PC-9 (cell line): ENCODE data around the gene CDK8. TPM values are rescaled to one million over a fixed set of nuclear protein-coding genes. Genes with fewer than 3 reads are reported as not detected.

Source experiments
- BruUV-seq: library from RNA; stranded (reverse); fragments of 400-500 nt; replicated peaks from 2 replicates; lab custom pipeline; 2021; lab: Mats Ljungman, UMichigan
- CTCF ChIA-PET: fragments of 300-600 bp; sonication (Branson Sonifier 250); formaldehyde crosslinking; loops from one replicate; lab custom pipeline; 2022; ENCODE audit warnings: antibody characterized with exemption; lab: Charles Lee
- POLR2A ChIA-PET: fragments of 300-600 bp; sonication (Branson Sonifier 250); formaldehyde crosslinking; loops from one replicate; lab custom pipeline; 2022; ENCODE audit warnings: antibody characterized with exemption; ENCODE audit not compliant: unreplicated experiment; lab: Charles Lee
- DNase-seq, 2 experiments: peaks; one replicate each; pipeline versions ENCODE4 v3.0.0 to v3.0.0-alpha.2; 2015 to 2022; ENCODE audit warnings: mixed read lengths in 1 of 2
- H2AFZ ChIP-seq: fragments of 200-600 bp; sonication (generic); 2 replicates; pipeline ENCODE4 v1.8.1; 2017; ENCODE audit warnings: antibody characterized with exemption
- H3F3A ChIP-seq: fragments of 200-600 bp; sonication (generic); 2 replicates; pipeline ENCODE4 v1.8.1; 2017; ENCODE audit warnings: antibody characterized with exemption, mild to moderate bottlenecking, low read depth; ENCODE audit not compliant: insufficient read depth
- H3K27ac ChIP-seq: fragments of 200-600 bp; sonication (generic); 2 replicates; pipeline ENCODE4 v1.6.1; 2016; ENCODE audit warnings: mixed run types
- H3K27me3 ChIP-seq: fragments of 200-600 bp; sonication (generic); 2 replicates; pipeline ENCODE4 v1.6.1; 2016; ENCODE audit warnings: low read depth, mixed run types; ENCODE audit not compliant: insufficient read depth
- H3K36me3 ChIP-seq: fragments of 200-600 bp; sonication (generic); 2 replicates; pipeline ENCODE4 v1.6.1; 2016; ENCODE audit warnings: low read depth, mixed run types
- H3K4me1 ChIP-seq: fragments of 200-600 bp; sonication (generic); replicated peaks from 2 replicates; pipeline ENCODE4 v1.6.1; 2016; ENCODE audit warnings: mixed run types; ENCODE audit not compliant: insufficient read depth
- H3K4me2 ChIP-seq: fragments of 200-600 bp; sonication (generic); 2 replicates; pipeline ENCODE4 v1.6.1; 2017; ENCODE audit warnings: mixed run types
- H3K4me3 ChIP-seq: fragments of 200-600 bp; sonication (generic); 2 replicates; pipeline ENCODE4 v1.6.1; 2016; ENCODE audit warnings: mixed run types
- H3K79me2 ChIP-seq: fragments of 200-600 bp; sonication (generic); 2 replicates; pipeline ENCODE4 v1.6.1; 2017; ENCODE audit warnings: low read depth, mixed run types
- H3K9me2 ChIP-seq: fragments of 200-600 bp; sonication (generic); 2 replicates; pipeline ENCODE4 v1.8.1; 2017; ENCODE audit warnings: mild to moderate bottlenecking; ENCODE audit not compliant: insufficient read depth
- H3K9me3 ChIP-seq: fragments of 200-600 bp; sonication (generic); 2 replicates; pipeline ENCODE4 v1.8.1; 2016; ENCODE audit warnings: low read depth; ENCODE audit not compliant: insufficient read depth
- H4K20me1 ChIP-seq: fragments of 200-600 bp; sonication (generic); 2 replicates; pipeline ENCODE4 v1.8.1; 2017; ENCODE audit not compliant: insufficient read depth
- EZH2 ChIP-seq: fragments of 200-600 bp; sonication (generic); IDR thresholded peaks from 2 replicates; pipeline ENCODE4 v1.8.0; 2017; ENCODE audit warnings: antibody characterized with exemption, low read depth
- intact Hi-C: fragments of 100-400 bp; cut with micrococcal nuclease; formaldehyde crosslinking; loops from one replicate; pipeline ENCODE4 v1.10.0; 2022; ENCODE audit not compliant: unreplicated experiment
- total RNA-seq: library from RNA; stranded (reverse); gene quantifications from 2 replicates; pipeline ENCODE4 v1.2.3, GENCODE V29; 2021
- TF ChIP-seq, protein P1 (sequence below): fragments of 200-600 bp; sonication (generic); conservative IDR thresholded peaks from 2 replicates; pipeline ENCODE4 v1.6.1; 2017; ENCODE audit warnings: mixed run types, antibody characterized with exemption, mild to moderate bottlenecking, moderate library complexity

CDK8 gene
- total RNA-seq, 1 experiment from 2014 or later: 14.8 TPM

DNA sequence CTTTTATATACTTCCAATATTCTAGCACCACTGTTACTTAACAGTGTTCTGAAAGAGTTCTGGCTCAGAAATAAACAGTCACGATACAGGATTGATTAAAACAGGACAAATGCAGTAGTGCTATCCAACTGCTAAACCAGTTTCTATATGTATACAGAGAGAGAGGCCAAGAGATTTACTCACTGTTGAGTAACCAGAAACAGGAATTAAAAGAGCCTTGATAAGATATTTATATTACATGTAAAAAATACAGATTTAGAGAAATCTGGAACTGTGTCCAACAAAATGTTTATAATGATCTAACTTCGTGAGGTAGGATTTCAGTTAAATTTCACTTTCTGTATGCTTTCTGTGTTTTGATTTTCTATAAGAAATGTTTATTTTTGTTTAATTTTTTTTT lies 116.6 kb downstream of the CDK8 start:
- no peak for DNase-seq
- no peak overlapping the region for H3K4me2 ChIP-seq
- no peaks in the 10 kb centered on the region for H3K9me2 ChIP-seq
- no peaks in the 10 kb centered on the region; the same call in 1 of the 2 replicates for H3F3A ChIP-seq
- no peaks in the 10 kb centered on the region for H3K27me3 ChIP-seq
- ChIA-PET CTCF (interaction anchor here (0.6 kb wide), 1 partner anchor 15 kb away, joined by 3 read pairs; no protein-coding TSS in a partner anchor), POLR2A (no interaction called here)
- no peak overlapping the region for H2AFZ ChIP-seq
- no peaks in the 10 kb centered on the region for H3K4me1 ChIP-seq
- H3K79me2 ChIP-seq: no peaks in the 10 kb centered on the region
- BruUV-seq: no TSS peak
- H3K4me3 ChIP-seq: no peak overlapping the region
- intact Hi-C loops: no loop called here
- no peak overlapping the region for H3K27ac ChIP-seq
- H3K9me3 ChIP-seq: no peaks in the 10 kb centered on the region
- H3K36me3 ChIP-seq: no peaks in the 10 kb centered on the region
- H4K20me1 ChIP-seq: no peaks in the 10 kb centered on the region
- TF ChIP-seq, protein P1, sequence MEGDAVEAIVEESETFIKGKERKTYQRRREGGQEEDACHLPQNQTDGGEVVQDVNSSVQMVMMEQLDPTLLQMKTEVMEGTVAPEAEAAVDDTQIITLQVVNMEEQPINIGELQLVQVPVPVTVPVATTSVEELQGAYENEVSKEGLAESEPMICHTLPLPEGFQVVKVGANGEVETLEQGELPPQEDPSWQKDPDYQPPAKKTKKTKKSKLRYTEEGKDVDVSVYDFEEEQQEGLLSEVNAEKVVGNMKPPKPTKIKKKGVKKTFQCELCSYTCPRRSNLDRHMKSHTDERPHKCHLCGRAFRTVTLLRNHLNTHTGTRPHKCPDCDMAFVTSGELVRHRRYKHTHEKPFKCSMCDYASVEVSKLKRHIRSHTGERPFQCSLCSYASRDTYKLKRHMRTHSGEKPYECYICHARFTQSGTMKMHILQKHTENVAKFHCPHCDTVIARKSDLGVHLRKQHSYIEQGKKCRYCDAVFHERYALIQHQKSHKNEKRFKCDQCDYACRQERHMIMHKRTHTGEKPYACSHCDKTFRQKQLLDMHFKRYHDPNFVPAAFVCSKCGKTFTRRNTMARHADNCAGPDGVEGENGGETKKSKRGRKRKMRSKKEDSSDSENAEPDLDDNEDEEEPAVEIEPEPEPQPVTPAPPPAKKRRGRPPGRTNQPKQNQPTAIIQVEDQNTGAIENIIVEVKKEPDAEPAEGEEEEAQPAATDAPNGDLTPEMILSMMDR: no peak
- TF ChIP-seq EZH2: no peak

DNA sequence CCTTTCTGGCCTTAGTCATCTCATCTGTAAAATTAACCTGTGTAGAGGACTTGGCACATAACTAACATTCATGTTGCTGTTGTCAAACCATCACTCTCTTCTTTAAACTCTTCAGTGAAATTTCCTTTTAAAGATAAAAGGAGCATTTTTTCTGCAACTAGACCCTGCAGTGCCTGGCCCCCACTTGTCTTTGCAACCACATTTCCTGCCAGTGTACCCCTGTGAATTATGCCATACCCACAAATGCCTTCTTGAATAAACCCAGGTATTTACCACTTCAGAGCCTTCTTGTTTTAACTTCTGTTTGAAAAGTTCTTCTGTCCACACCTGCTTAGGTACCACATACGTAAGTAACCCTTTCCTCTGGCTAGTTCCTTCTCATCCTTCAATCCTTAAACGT lies 118.8 kb downstream of the CDK8 start:
- Histone ChIP-seq H3K27me3 (no peaks in the 10 kb centered on the region), H4K20me1 (no peaks in the 10 kb centered on the region), H3F3A (no peaks in the 10 kb centered on the region; the same call in 1 of the 2 replicates), H2AFZ (no peak overlapping the region), H3K36me3 (no peaks in the 10 kb centered on the region), H3K79me2 (no peaks in the 10 kb centered on the region), H3K27ac (no peak overlapping the region), H3K4me1 (no peaks in the 10 kb centered on the region), H3K4me3 (no peak overlapping the region), H3K9me3 (no peaks in the 10 kb centered on the region), H3K4me2 (no peak overlapping the region), H3K9me2 (no peaks in the 10 kb centered on the region)
- POLR2A ChIA-PET: no interaction called here
- CTCF ChIA-PET: no interaction called here
- intact Hi-C loops: no loop called here
- BruUV-seq: no TSS peak
- no peak for TF ChIP-seq EZH2
- TF ChIP-seq, protein P1: no peak
- no peak for DNase-seq

DNA sequence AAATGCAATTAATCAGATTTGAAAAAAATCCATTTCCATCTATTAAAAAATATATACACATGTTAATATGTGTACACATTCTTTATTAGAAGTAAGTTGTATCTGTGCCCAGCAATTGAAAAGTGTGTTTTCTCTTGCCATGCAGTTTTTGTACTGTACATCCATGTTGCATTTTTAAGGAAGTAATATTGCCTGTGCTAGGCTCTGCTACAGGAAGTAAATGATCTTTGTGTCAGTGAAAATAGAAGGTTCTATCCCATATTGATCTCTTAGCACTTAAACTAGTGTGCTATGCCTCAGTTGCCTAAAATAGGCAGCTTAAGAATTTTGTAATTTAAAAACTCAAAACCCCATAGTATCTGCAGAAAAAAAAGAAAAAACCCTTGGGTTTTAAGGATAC lies 122.5 kb downstream of the CDK8 start:
- TF ChIP-seq, protein P1: no peak
- H4K20me1 ChIP-seq: peaks cover 5% of the 10 kb centered on the region; the same call in 1 of the 2 replicates
- no peak overlapping the region for H3K4me3 ChIP-seq
- no peak overlapping the region for H2AFZ ChIP-seq
- H3K27me3 ChIP-seq: no peaks in the 10 kb centered on the region
- H3K9me3 ChIP-seq: no peaks in the 10 kb centered on the region
- intact Hi-C loops: no loop called here
- no peak overlapping the region for H3K27ac ChIP-seq
- no peak for DNase-seq
- H3K9me2 ChIP-seq: no peaks in the 10 kb centered on the region
- H3K36me3 ChIP-seq: no peaks in the 10 kb centered on the region
- H3K4me1 ChIP-seq: no peaks in the 10 kb centered on the region
- ChIA-PET POLR2A (no interaction called here), CTCF (no interaction called here)
- H3K4me2 ChIP-seq: no peak overlapping the region
- H3K79me2 ChIP-seq: no peaks in the 10 kb centered on the region
- no TSS peak for BruUV-seq
- no peaks in the 10 kb centered on the region; the same call in 1 of the 2 replicates for H3F3A ChIP-seq
